NOMO-1 (cell line): ENCODE results near the gene FAM131C.

Experiments used
- DNase-seq, 2 experiments: peaks; one replicate each; lab custom pipeline; 2025; ENCODE audit not compliant: unreplicated experiment in 2 of 2; lab: John Stamatoyannopoulos, UW

The FAM131C gene

DNA sequence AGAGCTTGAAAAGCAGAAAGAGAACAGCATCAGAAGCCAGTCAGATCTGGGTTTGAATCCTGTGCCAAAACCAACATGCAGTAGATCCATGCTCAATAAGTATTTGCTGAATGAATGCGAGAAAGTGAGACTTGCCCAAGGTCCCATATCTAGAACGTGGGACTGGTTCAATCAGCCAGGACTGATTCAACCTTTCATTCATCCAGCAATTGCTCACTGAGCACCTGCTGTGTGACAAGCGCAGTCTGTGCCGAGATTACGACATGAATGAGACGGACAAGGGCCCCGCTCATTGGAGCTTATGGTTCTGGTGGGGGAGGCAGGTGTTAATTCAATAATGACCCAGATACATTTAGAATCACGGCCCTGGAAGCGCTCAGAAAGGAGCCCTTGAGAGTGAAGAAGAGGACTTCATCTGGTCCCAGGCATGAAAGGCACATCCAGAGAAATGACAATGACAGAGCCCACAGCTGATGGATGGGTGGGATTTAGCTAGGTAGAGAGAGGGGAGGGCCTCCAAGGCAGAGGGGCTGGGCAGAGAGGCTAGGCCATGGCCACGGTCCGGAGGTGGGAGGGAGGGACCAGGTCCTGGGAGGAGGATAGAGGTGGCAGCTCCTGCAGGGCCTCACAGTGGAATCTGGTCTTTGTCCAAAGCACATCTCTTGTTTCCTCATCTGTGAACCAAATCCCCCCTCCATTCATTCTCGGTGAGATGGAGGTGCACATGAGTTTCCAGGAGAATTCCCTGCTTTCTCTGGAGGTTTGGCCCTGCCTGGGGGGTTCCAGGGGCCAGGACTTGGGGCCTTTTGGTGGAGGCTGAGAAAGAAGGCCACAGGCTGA, 4.2 kb upstream of the FAM131C start:
- DNase-seq: no peak

GRCh38 chr1:16076865-16077238, 3.4 kb upstream of the FAM131C start:
- no peak for DNase-seq

DNA sequence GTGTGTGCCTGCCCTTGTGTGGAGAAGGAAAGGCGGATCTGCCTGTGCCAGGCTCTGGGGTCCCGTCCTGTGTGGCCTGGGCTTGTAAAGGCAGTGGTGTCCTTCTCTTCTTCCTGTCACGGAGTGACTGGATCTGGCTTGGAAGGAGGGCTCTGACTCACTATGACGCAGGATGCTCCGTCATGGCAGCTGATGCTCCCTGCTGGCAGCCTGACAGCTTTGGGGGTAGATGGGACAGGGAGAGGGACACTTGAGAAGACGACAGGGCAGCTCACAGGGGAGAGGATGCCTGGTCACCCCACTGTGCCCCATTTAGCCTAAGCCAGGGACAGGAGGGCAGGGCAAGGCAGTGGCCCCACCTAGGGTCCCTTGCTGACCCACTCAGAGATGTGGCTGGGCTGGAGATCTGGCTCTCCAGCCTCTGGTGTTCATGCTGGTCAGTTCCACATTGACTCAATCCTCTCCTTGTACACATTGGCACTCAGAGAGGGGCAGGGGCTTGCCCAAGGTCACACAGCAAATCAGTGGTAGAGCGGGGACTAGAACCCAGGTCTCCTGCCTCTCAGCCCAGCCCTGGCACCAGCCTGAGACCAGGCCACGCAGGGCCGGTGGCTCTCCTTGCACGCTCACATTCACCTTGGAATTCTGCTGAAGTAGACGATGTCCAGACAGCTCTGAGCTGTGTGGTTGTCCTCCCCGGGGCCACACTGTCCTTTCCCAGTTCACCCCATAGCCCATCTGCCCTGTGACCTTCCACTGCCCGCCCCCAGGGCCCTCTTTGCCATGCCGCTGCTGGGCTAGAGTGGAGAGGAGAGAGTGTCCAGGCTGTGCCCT, 2.8 kb upstream of the FAM131C start:
- no peak for DNase-seq

- no peak for DNase-seq
Measured at GRCh38 chr1:16075337-16076030, 2.0 kb upstream of the FAM131C start.

DNA sequence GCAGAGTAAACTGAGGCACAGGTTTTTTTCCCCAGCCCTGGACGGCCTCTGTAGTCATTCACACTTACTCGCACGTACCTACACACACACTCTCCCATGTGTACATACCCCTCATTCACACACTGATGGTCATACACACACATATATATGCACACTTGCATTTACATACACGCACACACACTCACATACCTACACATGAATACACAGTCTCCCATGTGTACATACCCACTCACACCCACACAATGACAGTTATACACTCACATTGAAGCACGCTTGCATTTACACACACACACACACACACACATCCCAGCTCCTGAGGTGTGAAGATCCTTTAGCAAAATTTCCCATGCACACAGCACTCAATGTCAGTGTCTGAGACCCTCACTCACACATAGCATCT, 766 bp upstream of the FAM131C start:
- no peak for DNase-seq

GRCh38 chr1:16072616-16073484, 601 bp downstream of the FAM131C start:
- DNase-seq: no peak

GRCh38 chr1:16072095-16072494, 1.4 kb downstream of the FAM131C start:
- no peak for DNase-seq

DNA sequence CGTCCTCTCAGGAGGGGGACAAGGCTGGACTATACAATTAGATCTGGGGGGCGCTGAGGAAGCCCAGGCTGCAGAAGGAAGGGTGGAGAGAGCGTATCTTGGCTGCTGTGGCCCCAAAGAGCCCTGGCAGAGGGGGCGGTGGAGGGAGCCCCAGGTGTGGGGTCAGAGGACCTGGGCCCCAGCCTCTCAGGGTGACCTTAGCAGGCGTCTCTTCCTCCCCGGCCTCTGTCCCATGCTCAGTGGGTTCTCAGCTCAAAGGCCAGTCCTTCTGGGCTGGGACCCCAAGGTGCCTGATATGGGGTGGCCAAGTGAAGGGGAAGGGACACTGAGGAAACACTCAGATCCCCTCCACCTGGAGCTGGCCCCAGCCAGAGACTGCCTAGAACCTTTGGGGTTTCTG, 1.8 kb downstream of the FAM131C start:
- DNase-seq: no peak

DNA sequence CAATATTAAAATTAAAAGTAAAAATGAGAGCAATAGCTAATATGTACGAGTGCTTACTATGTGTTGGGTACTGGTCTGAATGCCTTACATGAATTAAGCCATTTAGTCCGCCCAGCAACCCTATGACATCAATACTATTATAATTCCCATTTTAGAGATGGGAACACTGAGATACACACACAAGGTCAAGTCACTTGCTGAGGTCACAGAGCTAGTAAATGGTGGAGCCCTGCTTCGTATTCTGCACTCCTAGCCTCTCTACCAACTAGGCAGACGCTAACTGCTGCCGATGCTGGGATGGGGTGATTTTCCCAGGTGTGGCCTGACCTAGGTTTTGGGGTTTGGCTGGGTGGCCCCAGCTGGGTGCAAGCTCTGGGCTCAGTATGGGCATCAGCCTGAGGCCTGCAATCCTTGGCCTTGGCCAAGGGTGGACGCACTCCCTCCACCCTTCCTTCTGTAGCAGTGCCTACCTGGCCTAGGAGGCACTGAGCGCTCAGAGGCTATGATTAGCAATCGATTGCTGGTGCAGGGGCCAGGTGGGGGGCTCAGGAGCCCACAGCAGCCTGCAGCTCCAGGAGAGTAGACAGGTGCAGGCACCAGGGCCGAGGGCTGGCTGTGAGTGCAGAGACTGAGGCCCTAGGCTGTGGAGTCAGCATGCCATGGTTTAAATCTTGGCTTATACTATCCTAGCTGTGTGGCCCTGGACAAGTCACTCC, 2.7 kb downstream of the FAM131C start:
- no peak for DNase-seq

DNA sequence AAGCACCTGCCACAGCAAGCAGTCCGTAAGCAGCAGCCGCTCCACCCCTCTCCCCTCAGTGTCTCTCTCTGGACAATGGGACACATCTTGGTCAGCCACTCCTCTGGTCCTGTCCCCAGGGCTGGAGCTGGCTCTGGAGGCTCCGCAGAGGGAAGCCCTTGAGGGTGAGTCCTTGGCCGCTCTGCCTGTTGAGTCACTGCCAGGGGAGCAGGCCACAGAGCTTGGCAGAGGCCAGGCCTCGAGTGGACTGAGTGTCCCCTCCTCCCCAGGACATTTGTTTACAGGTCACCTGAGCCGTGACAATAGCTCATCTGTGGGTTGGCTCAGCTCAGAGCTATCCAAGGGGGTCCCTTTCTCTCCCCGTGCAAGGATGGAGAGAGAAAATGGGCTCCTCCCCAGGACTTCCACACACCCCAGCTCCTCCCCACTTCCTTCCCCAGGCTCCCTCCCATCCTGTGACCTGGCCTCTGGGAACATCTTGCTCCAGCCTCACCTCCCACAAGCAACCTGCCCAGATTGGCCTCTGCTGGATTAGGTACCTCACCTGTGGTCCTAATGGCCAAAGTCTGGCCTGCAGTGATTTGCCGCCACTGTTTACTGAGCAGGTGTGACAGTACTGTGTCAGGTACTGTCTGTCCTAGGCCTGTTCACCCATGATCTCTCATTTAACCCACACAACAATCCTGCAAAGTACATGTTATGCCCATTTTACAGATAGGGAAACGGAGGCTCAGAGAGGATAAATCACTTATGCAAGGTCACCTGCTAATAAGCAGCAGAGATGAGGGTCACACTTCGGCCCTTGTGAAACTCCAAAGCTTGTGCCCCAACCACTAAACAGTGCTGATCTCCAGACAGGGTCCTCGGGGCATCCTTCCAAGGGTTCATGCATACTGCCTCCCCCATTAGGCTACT, 4.8 kb downstream of the FAM131C start:
- no peak for DNase-seq

- no peak for DNase-seq
Measured at GRCh38 chr1:16067933-16068332, 5.5 kb downstream of the FAM131C start.

DNA sequence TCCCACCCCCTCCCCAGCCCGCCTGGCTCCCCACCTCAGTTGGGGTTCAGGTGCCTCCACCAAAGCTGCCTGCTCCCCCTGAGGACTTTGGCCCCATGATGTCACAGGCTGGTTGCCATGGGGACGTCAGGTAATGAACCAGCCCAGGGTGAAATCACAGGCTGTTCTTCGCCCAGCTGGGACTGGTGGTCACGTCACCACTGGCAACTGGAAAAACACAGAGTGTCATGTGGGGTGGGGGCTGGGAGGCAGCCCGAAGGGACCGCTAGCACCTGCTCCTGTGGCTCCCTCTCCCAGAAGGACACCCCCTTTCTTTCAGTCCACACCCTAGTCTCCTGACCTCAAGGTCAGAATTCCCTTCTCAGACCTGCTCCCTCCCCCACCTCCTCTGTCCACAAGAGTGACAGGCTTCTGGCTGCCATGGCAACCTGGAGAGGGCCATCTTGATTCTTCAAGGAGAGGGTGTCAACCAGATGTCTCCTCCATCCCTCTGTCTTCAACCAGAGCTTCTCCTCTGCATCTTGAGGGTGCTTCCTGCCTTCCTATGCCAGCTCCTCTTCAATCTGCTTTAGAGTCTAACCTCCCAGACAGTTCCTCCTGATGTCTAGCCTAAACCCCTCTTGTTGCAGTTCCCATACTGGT, 6.2 kb downstream of the FAM131C start:
- DNase-seq: no peak

DNA sequence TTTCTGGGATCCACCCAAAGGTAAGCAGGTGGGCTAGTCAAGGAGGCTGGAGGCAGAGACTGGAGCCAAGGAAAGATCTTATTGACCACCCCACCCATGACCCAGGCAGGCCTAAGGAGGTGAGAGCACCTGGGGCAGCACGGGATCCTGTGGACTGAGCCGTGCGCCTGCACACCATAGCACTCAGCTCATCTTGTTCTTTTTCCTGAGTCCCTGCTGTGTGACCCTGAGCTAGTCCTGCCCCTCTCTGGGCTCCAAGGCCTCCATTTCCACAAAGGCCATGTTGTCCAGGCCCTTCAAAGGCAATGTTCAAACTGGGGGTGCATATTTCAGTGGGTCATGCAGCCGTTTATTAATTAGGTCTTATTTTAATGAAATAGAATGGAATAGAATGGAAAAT, 7.2 kb downstream of the FAM131C start:
- DNase-seq: no peak

GRCh38 chr1:16065269-16065576, 8.2 kb downstream of the FAM131C start:
- no peak for DNase-seq

DNA sequence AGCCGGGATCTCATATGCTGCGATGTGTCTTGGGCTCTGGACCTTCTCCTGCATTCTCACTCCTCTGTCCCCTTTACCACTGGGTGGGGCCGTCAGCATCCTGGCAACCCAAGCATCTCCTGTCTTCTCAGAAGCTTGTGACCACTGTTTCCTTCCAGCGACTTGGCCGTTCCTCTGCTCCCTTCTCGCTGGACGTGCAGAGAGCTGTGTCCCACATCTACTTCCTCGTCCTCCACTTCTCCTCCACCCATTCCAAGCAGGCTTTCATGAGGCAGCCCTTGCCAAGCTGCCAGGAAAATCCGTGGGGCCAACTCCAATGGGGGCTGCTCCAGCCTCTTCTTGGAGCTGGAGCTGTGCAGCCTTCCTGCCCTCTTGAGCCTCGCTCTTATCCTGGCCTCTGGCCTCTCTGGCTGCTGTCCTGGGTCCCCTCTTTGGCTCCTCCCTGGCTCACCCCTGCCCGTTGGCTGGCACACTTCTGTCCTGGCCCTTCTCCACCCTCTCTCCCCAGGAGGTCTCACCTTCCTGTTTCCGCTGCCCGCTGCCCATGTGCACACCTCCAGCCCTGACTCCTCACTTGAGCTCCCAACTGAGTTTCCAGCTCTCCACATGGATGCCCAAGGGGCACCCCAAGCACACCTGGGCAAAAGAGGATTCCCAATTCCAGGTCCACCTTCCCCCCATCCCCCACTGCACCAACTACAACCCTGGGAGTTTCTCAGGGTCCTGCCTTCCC, 8.7 kb downstream of the FAM131C start:
- DNase-seq: no peak

DNA sequence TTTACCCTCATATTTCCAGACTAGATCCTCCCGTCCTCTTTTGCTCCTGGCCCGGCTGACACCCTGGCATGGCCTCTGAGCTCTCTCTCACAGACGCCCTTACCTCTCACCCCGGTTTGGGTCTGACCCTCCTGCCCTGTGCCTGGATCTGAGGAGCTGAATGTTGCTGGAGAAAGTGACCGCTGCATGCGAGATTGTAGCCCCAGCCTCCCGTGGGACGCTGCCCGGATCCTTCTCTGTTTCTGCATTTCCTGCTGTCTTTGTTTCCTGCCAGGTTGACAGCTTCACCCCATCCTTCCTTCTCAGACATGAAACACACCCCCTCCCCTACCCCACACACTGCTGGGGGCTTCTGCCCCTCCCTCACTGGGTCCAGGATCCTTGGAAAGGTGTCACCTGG, 9.5 kb downstream of the FAM131C start:
- no peak for DNase-seq

- DNase-seq: no peak
Measured at GRCh38 chr1:16063226-16063829, 10.1 kb downstream of the FAM131C start.
